ENCODE measurements around the gene SMIM32. TPM values are rescaled to one million over a fixed set of nuclear protein-coding genes. Genes with fewer than 3 reads are reported as not detected.

Gene SMIM32
- total and polyA plus RNA-seq, 10 donors = 0.37 TPM; not detected in 9

DNA sequence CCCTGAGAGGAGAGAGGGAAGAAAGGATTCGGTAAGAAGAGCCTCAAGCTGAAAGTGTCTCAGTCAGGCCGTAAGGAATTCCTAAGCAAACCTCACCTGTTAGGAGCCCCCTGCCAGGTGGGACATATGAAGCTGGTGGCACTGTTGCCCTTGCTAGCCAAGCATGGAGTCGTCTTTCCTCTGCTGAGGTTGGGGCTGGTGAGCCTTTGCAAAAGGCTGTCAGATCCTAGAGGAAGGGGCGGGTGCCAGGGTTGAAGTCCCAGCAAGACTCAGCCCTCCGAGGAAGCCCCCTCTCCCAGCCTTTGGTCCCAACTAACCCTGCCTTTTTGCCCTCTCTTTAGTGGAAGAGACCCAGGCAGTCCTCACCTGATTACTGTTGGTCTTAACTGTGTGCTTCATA, 5.5 kb upstream of the SMIM32 start:
- H3K9me3 ChIP-seq = no peaks in the 10 kb centered on the region
- WGBS, 5 donors = 76 to 93% (median 82%) methylated on average over 4 to 5 of the region's 5 CpGs
- intact Hi-C loops (cut with DNase I; ENCODE audit: low total_unique reads) = no loop called here
- DNase-seq = peak; percentile 56
- H3K4me1 ChIP-seq = peaks cover 0 to 2% (median under 1%) of the 10 kb centered on the region in 6 donors
- H3K27me3 ChIP-seq (replicated peaks in 1 of 7) = peaks cover 0 to 83% (median 10%) of the 10 kb centered on the region in 7 donors
- TF ChIP-seq POLR2AphosphoS5 (IDR thresholded peaks at IDR 0.05) = no peak
- no peak overlapping the region for H3K4me3 ChIP-seq
- no peaks in the 10 kb centered on the region for H3K36me3 ChIP-seq
- H3K27ac ChIP-seq = no peak overlapping the region

DNA sequence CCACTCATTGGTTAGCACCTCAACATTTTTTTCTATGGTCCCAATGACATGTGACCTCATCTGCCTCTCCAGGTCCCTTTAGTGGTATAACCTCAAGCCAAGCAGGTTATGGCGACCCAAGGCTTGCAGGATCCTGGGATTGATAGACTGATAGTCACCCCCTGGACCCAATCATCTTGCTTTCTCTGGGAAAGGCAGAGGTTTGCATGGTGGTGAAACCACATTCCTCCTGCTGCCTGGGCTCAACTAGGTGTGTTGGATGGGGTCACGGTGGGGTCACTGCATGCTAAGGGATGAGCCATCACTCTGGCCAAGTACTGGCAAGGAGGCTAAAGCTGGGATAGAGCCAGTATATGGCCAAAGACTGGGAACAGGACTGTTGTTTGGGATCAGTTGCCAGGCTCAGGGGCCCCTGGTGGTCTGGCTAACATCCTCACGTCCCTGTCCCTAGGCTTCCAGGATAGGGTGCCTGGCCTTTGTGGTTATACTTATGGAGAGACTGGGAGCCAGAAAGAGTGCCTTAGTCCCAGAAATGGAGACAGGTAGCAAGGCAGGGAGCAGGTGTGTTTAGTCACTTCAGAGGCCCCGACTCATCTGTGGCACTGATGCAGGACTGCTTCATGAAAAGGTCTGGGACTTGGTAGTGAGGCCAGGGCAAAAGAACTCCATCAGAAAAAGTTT, 4.6 kb upstream of the SMIM32 start:
- WGBS, 5 donors = 75 to 95% (median 91%) methylated on average over 3 to 4 of the region's 4 CpGs
- H3K36me3 ChIP-seq = no peaks in the 10 kb centered on the region
- intact Hi-C loops (cut with DNase I; ENCODE audit: low total_unique reads) = no loop called here
- TF ChIP-seq POLR2A (IDR thresholded peaks at IDR 0.05) = no peak
- TF ChIP-seq POLR2AphosphoS5 (IDR thresholded peaks at IDR 0.05) = no peak
- TF ChIP-seq, protein P1, sequence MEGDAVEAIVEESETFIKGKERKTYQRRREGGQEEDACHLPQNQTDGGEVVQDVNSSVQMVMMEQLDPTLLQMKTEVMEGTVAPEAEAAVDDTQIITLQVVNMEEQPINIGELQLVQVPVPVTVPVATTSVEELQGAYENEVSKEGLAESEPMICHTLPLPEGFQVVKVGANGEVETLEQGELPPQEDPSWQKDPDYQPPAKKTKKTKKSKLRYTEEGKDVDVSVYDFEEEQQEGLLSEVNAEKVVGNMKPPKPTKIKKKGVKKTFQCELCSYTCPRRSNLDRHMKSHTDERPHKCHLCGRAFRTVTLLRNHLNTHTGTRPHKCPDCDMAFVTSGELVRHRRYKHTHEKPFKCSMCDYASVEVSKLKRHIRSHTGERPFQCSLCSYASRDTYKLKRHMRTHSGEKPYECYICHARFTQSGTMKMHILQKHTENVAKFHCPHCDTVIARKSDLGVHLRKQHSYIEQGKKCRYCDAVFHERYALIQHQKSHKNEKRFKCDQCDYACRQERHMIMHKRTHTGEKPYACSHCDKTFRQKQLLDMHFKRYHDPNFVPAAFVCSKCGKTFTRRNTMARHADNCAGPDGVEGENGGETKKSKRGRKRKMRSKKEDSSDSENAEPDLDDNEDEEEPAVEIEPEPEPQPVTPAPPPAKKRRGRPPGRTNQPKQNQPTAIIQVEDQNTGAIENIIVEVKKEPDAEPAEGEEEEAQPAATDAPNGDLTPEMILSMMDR (IDR thresholded peaks at IDR 0.05 in 8 of 11, conservative IDR thresholded peaks at IDR 0.05 in 3 of 11) = no peak
- peaks cover 2 to 83% (median 19%) of the 10 kb centered on the region in 7 donors for H3K27me3 ChIP-seq (replicated peaks in 1 of 7)
- H3K27ac ChIP-seq = no peak overlapping the region
- no peak overlapping the region for H3K4me3 ChIP-seq
- DNase-seq = no peak
- no peaks in the 10 kb centered on the region for H3K9me3 ChIP-seq
- peaks cover 4 to 10% (median 7%) of the 10 kb centered on the region in 6 donors for H3K4me1 ChIP-seq

- intact Hi-C loops (cut with DNase I; ENCODE audit: low total_unique reads) = no loop called here
- DNase-seq = no peak
- H3K36me3 ChIP-seq = no peaks in the 10 kb centered on the region
- H3K27me3 ChIP-seq (replicated peaks in 1 of 7) = peaks cover 9 to 93% (median 33%) of the 10 kb centered on the region in 7 donors
- H3K4me3 ChIP-seq = no peak overlapping the region
- WGBS, 5 donors = 58 to 77% (median 74%) methylated on average over 12 of the region's 12 CpGs
- TF ChIP-seq, protein P1 (IDR thresholded peaks at IDR 0.05 in 8 of 11, conservative IDR thresholded peaks at IDR 0.05 in 3 of 11) = no peak
- TF ChIP-seq POLR2A (IDR thresholded peaks at IDR 0.05) (no peak), POLR2AphosphoS5 (IDR thresholded peaks at IDR 0.05) (no peak)
- no peak overlapping the region for H3K27ac ChIP-seq
- no peaks in the 10 kb centered on the region for H3K9me3 ChIP-seq
- peaks cover 13 to 24% (median 20%) of the 10 kb centered on the region in 6 donors for H3K4me1 ChIP-seq
Observed at GRCh38 chr5:136195971-136196820, 3.2 kb upstream of the SMIM32 start.

DNA sequence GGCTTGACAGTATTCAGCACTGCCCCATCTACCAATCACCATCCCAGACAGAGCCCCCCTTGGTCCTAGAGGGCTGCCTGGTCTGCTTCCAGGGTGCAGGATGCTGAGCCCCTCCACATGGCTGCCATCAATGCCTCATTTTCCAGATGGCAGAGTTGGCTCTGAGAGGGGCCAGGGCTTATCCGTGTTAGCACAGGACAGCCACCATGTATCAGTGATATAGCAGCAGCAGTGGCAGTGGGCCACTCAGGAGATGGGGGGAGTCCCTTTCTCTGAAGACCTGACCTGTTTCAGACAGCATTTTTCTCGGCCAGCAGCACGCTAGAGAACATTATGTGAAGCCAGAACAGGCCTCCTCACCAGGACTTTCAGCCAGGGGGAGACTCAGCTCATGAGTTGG, 1.6 kb upstream of the SMIM32 start:
- no peak overlapping the region for H3K27ac ChIP-seq
- H3K4me3 ChIP-seq = no peak overlapping the region
- H3K27me3 ChIP-seq (replicated peaks in 1 of 7) = peaks cover 9 to 94% (median 33%) of the 10 kb centered on the region in 7 donors
- TF ChIP-seq, protein P1 (IDR thresholded peaks at IDR 0.05 in 8 of 11, conservative IDR thresholded peaks at IDR 0.05 in 3 of 11) = no peak
- TF ChIP-seq POLR2A (IDR thresholded peaks at IDR 0.05) = no peak
- no peak for TF ChIP-seq POLR2AphosphoS5 (IDR thresholded peaks at IDR 0.05)
- WGBS, 5 donors = 82 to 88% (median 86%) methylated on average over 3 of the region's 3 CpGs; no CpG with 5 or more reads in 1 of the 5 donors
- H3K36me3 ChIP-seq = no peaks in the 10 kb centered on the region
- peak; percentile 62 for DNase-seq
- no peaks in the 10 kb centered on the region for H3K9me3 ChIP-seq
- peaks cover 13 to 28% (median 21%) of the 10 kb centered on the region in 6 donors for H3K4me1 ChIP-seq
- intact Hi-C loops (cut with DNase I; ENCODE audit: low total_unique reads) = no loop called here

All from spleen (tissue), 11 donors.